Gastroesophageal sphincter (tissue), 4 donors: ENCODE results near the gene ZNF853. TPM values are rescaled to one million over a fixed set of nuclear protein-coding genes. Genes with fewer than 3 reads are reported as not detected.

Experiments used
- ATAC-seq: fragments of 150-250 bp; one replicate; pipeline ENCODE4 v1.9.1; 2016; ENCODE audit warnings: mild to moderate bottlenecking, moderate library complexity
- H3K27ac ChIP-seq, 4 donors: fragments of 200-600 bp; sonication (generic) in 3 of 4; 1 replicate in 3 of 4; 2 replicates in 1 of 4; pipeline ENCODE4 v1.5.1; 2016 to 2019
- H3K27me3 ChIP-seq: fragments of 200-600 bp; sonication (generic); one replicate; pipeline ENCODE4 v1.5.1; 2019
- H3K36me3 ChIP-seq, 2 donors: fragments of 200-600 bp; sonication (generic); one replicate each; pipeline ENCODE4 v1.5.1; 2019; ENCODE audit warnings: control low read depth in 1 of 2
- H3K4me1 ChIP-seq, 3 donors: fragments of 200-600 bp; sonication (generic); 1 replicate in 2 of 3; 2 replicates in 1 of 3; pipeline ENCODE4 v1.5.1; 2016 to 2019; ENCODE audit warnings: control low read depth in 2 of 3
- H3K4me3 ChIP-seq, 2 donors: fragments of 200-600 bp; sonication (generic); one replicate each; pipeline ENCODE4 v1.5.1; 2019; ENCODE audit warnings: mild to moderate bottlenecking in 1 of 2, moderate library complexity in 1 of 2
- H3K9me3 ChIP-seq, 3 donors: fragments of 200-600 bp; sonication (generic); one replicate each; pipeline ENCODE4 v1.5.1; 2017 to 2019; ENCODE audit warnings: control low read depth in 2 of 3
- CTCF ChIP-seq, 4 experiments: fragments of 200-600 bp in 2 of 4; fragments of 450-650 bp in 2 of 4; sonication (generic) in 1 of 4; IDR thresholded peaks; one replicate each; pipeline ENCODE4 v1.5.1; 2017 to 2019; ENCODE audit warnings: antibody characterized with exemption in 4 of 4, mild to moderate bottlenecking in 2 of 4, moderate library complexity in 2 of 4
- EP300 ChIP-seq: sonication (generic); formaldehyde crosslinking; IDR thresholded peaks from one replicate; pipeline ENCODE4 v1.6.1; 2017; ENCODE audit warnings: antibody characterized with exemption, mild to moderate bottlenecking
- POLR2A ChIP-seq, 2 donors: fragments of 450-650 bp; IDR thresholded peaks; one replicate each; pipeline ENCODE4 v1.6.1; 2017; ENCODE audit warnings: antibody characterized with exemption in 2 of 2, mild to moderate bottlenecking in 2 of 2, moderate library complexity in 1 of 2
- POLR2AphosphoS5 ChIP-seq: sonication (generic); formaldehyde crosslinking; IDR thresholded peaks from one replicate; pipeline ENCODE4 v1.6.1; 2017; ENCODE audit warnings: antibody characterized with exemption
- WGBS, 2 donors: methylation state at CpG; one replicate each; pipeline ENCODE4 v1.1.5; 2018; ENCODE audit warnings: low coverage in 1 of 2; 5-methylcytosine and 5-hydroxymethylcytosine counted together
- total RNA-seq, 4 donors: library from RNA; depleted of rRNA; stranded (reverse); fragments of >200 nt; gene quantifications; one replicate each; pipeline ENCODE4 v1.1.0, GENCODE V29; 2016

Gene ZNF853
- total RNA-seq, 4 donors from 2014 or later, result 12.9 to 32.3 (median 19.4) TPM

GRCh38 chr7:6606866-6607583 is 8.4 kb upstream of the ZNF853 start:
- Histone ChIP-seq H3K27ac (no peak overlapping the region), H3K27me3 (no peaks in the 10 kb centered on the region), H3K4me3 (no peak overlapping the region), H3K36me3 (peaks cover 0 to 87% of the 10 kb centered on the region in 2 donors), H3K4me1 (no peaks in the 10 kb centered on the region), H3K9me3 (no peaks in the 10 kb centered on the region)
- ATAC-seq, result no peak
- TF ChIP-seq CTCF (IDR thresholded peaks at IDR 0.05) (no peak), POLR2A (IDR thresholded peaks at IDR 0.05) (no peak), POLR2AphosphoS5 (no peak), EP300 (no peak)
- no CpG with 5 or more reads among the region's 36 CpGs for WGBS, 2 donors

- no peak for ATAC-seq
- TF ChIP-seq POLR2A (IDR thresholded peaks at IDR 0.05), result no peak
- TF ChIP-seq EP300, result no peak
- TF ChIP-seq CTCF (IDR thresholded peaks at IDR 0.05), result no peak
- no peak for TF ChIP-seq POLR2AphosphoS5
- Histone ChIP-seq H3K4me1 (no peaks in the 10 kb centered on the region), H3K27ac (no peak overlapping the region), H3K4me3 (no peak overlapping the region), H3K9me3 (no peaks in the 10 kb centered on the region), H3K36me3 (peaks cover 0 to 81% of the 10 kb centered on the region in 2 donors), H3K27me3 (no peaks in the 10 kb centered on the region)
- WGBS, 2 donors, result no CpG with 5 or more reads among the region's 38 CpGs
These were observed 7.8 kb upstream of the ZNF853 start for GRCh38 chr7:6607651-6608051.

GRCh38 chr7:6608081-6608480 is 7.3 kb upstream of the ZNF853 start:
- H3K9me3 ChIP-seq, result no peaks in the 10 kb centered on the region
- H3K27me3 ChIP-seq, result no peaks in the 10 kb centered on the region
- no peaks in the 10 kb centered on the region for H3K4me1 ChIP-seq
- ATAC-seq, result no peak
- no peak overlapping the region for H3K4me3 ChIP-seq
- H3K36me3 ChIP-seq, result peaks cover 0 to 76% of the 10 kb centered on the region in 2 donors
- H3K27ac ChIP-seq, result no peak overlapping the region
- WGBS, 2 donors, result 70% methylated on average over 2 of the region's 27 CpGs; no CpG with 5 or more reads in 1 of the 2 donors
- TF ChIP-seq EP300, result no peak
- no peak for TF ChIP-seq POLR2A (IDR thresholded peaks at IDR 0.05)
- TF ChIP-seq POLR2AphosphoS5, result no peak
- no peak for TF ChIP-seq CTCF (IDR thresholded peaks at IDR 0.05)

GRCh38 chr7:6608794-6609193 is 6.6 kb upstream of the ZNF853 start:
- Histone ChIP-seq H3K36me3 (peaks cover 0 to 69% of the 10 kb centered on the region in 2 donors), H3K27ac (no peak overlapping the region), H3K9me3 (no peaks in the 10 kb centered on the region), H3K4me1 (no peaks in the 10 kb centered on the region), H3K4me3 (no peak overlapping the region), H3K27me3 (no peaks in the 10 kb centered on the region)
- no peak for ATAC-seq
- TF ChIP-seq POLR2A (IDR thresholded peaks at IDR 0.05) (no peak), CTCF (IDR thresholded peaks at IDR 0.05) (no peak), EP300 (no peak), POLR2AphosphoS5 (no peak)
- 85% methylated on average over 4 of the region's 12 CpGs; no CpG with 5 or more reads in 1 of the 2 donors for WGBS, 2 donors

GRCh38 chr7:6612819-6613218 is 2.6 kb upstream of the ZNF853 start:
- no peak overlapping the region for H3K27ac ChIP-seq
- H3K36me3 ChIP-seq, result peaks cover 0 to 37% of the 10 kb centered on the region in 2 donors
- H3K9me3 ChIP-seq, result no peaks in the 10 kb centered on the region
- H3K4me3 ChIP-seq, result no peak overlapping the region
- no peak for ATAC-seq
- WGBS, 2 donors, result 66 to 78% methylated on average over 4 to 5 of the region's 7 CpGs
- H3K27me3 ChIP-seq, result no peaks in the 10 kb centered on the region
- H3K4me1 ChIP-seq, result peaks cover 0 to 23% (median 4%) of the 10 kb centered on the region in 3 donors
- no peak for TF ChIP-seq POLR2AphosphoS5
- no peak for TF ChIP-seq EP300
- TF ChIP-seq POLR2A (IDR thresholded peaks at IDR 0.05), result no peak
- no peak for TF ChIP-seq CTCF (IDR thresholded peaks at IDR 0.05)
